Heart right ventricle (tissue), 16 donors: ENCODE data around the gene RBCK1. TPM values are rescaled to one million over a fixed set of nuclear protein-coding genes. Genes with fewer than 3 reads are reported as not detected.
A peak's percentile ranks its signal among the peaks of the same experiment; 100 is the strongest.

Experiments
- ATAC-seq, 8 donors: fragments of 200-7000 bp; cut with Tn5 transposase; one replicate each; pipeline ENCODE4 v1.9.1; 2020; ENCODE audit warnings: mild to moderate bottlenecking in 8 of 8, moderate library complexity in 8 of 8, moderate number of reproducible peaks in 1 of 8
- DNase-seq, 2 donors: peaks; one replicate each; pipeline ENCODE4 v3.0.0-alpha.2; 2020
- H3K27ac ChIP-seq, 10 donors: fragments of 200-600 bp; sonication (generic) in 2 of 10; one replicate each; pipeline versions ENCODE4 v1.5.0 to v1.8.0; 2020 to 2022; ENCODE audit warnings: mild to moderate bottlenecking in 3 of 10
- H3K27me3 ChIP-seq, 7 donors: fragments of 200-600 bp; one replicate each; pipeline ENCODE4 v1.8.0; 2021 to 2022; ENCODE audit warnings: mild to moderate bottlenecking in 2 of 7
- H3K36me3 ChIP-seq, 9 donors: fragments of 200-600 bp; sonication (generic) in 1 of 9; one replicate each; pipeline versions ENCODE4 v1.5.0 to v1.8.0; 2020 to 2022; ENCODE audit warnings: mild to moderate bottlenecking in 2 of 9
- H3K4me1 ChIP-seq, 9 donors: fragments of 200-600 bp; sonication (generic) in 1 of 9; one replicate each; pipeline versions ENCODE4 v1.5.0 to v1.8.0; 2020 to 2022; ENCODE audit warnings: mild to moderate bottlenecking in 4 of 9
- H3K4me3 ChIP-seq, 10 donors: fragments of 200-600 bp; sonication (generic) in 2 of 10; one replicate each; pipeline versions ENCODE4 v1.5.0 to v1.8.0; 2020 to 2022; ENCODE audit warnings: mild to moderate bottlenecking in 7 of 10, moderate library complexity in 2 of 10
- H3K9me3 ChIP-seq, 11 donors: fragments of 200-600 bp in 10 of 11; sonication (generic) in 2 of 11; one replicate each; pipeline versions ENCODE4 v1.5.0 to v1.8.0; 2013 to 2022; ENCODE audit warnings: mild to moderate bottlenecking in 2 of 11, control low read depth in 1 of 11, moderate library complexity in 1 of 11
- CTCF ChIP-seq, 9 donors: fragments of 200-600 bp; sonication (generic) in 2 of 9; IDR thresholded peaks; one replicate each; pipeline versions ENCODE4 v1.5.0 to v1.8.0; 2021 to 2022; ENCODE audit warnings: antibody characterized with exemption in 9 of 9, mild to moderate bottlenecking in 5 of 9, moderate library complexity in 1 of 9
- WGBS, 2 donors: extraction: QIAGEN DNeasy Blood & Tissue Kit; methylation state at CpG; one replicate each; pipeline ENCODE4 v1.1.7; 2013; ENCODE audit warnings: inconsistent platforms in 1 of 2; 5-methylcytosine and 5-hydroxymethylcytosine counted together
- intact Hi-C, 10 donors: fragments of 100-400 bp; cut with DNase I; formaldehyde crosslinking; loops; one replicate each; pipeline versions ENCODE4 v1.11.1 to v1.14.2; 2022
- polyA plus RNA-seq, 2 donors: library from polyadenylated mRNA; stranded (reverse); fragments of 200-250 nt; gene quantifications; one replicate each; pipeline ENCODE4 v1.2.3, GENCODE V29; 2013
- total RNA-seq, 10 donors: library from RNA; stranded (reverse); fragmentation: NEBNext Ultra II Directional in 3 of 10; extraction: Animal tissue kit (Norgen Biotek cat#: 25700) in 3 of 10; gene quantifications; one replicate each; pipeline versions ENCODE4 v1.2.1 to v1.2.4, GENCODE V29; 2021 to 2023
- donor health status: Arrhythmogenic right ventricular cardiomyopathy.
- donor health status: ischemic (EF 13 %, LVEDD 7.1; RV severe dilation, severe dysfunction).
- donor health status: healthy with polysubstance abuse.
- donor health status: DM: no; HTN: yes; CAD: no.
- donor health status: DM: no; HTN: no; CAD: no.
- donor health status: ischemic (EF 25% LVEDD 6.9; RV normal size, moderate dysfunction).
- donor health status: ischemic (EF 25% LVEDD 5.7; RV mildly dilated, moderate dysfunction).
- donor health status: healthy.
- donor health status: DM: yes; HTN: yes; CAD: no.
- donor health status: Ischemic cardiomyopathy.
- donor health status: ischemic (EF 35%, LVEDD 5.7; RV mildly dilated, moderate dysfunction).
- donor health status: nonischemic (EF 11% LVEDD 7.7; RV severe dilation, severe dysfunction).
- donor health status: DM: yes; HTN: yes; CAD: no.
- donor health status: PGD.
- donor health status: ischemic (EF 29% LVEDD 5.4; RV normal size, mild dysfunction).
- donor health status: nonischemic (EF 23%, LVEDD 6.1; RV moderate dilation, normal function).

Gene RBCK1
- total and polyA plus RNA-seq, 12 donors: 32.0 to 86.8 (median 44.0) TPM

GRCh38 chr20:396252-396618 is 11.9 kb upstream of the RBCK1 start:
- Histone ChIP-seq H3K27ac (no peak overlapping the region), H3K36me3 (peaks cover 0 to 66% (median 17%) of the 10 kb centered on the region in 9 donors), H3K27me3 (no peaks in the 10 kb centered on the region), H3K9me3 (no peaks in the 10 kb centered on the region), H3K4me1 (no peaks in the 10 kb centered on the region), H3K4me3 (no peak overlapping the region)
- ATAC-seq: peak in 1 of 8 donors; percentile 43
- WGBS, 2 donors: 95 to 96% methylated on average over 24 of the region's 24 CpGs
- intact Hi-C loops: no loop called here
- DNase-seq: no peak
- no peak for TF ChIP-seq CTCF (IDR thresholded peaks at IDR 0.05)

- no peak overlapping the region for H3K27ac ChIP-seq
- WGBS, 2 donors: 78 to 81% methylated on average over 4 of the region's 4 CpGs
These were observed 11.3 kb upstream of the RBCK1 start for GRCh38 chr20:396619-397431.

GRCh38 chr20:397432-398237 is 10.5 kb upstream of the RBCK1 start:
- Histone ChIP-seq H3K4me1 (no peaks in the 10 kb centered on the region), H3K9me3 (no peaks in the 10 kb centered on the region), H3K36me3 (peaks cover 0 to 53% (median 8%) of the 10 kb centered on the region in 9 donors), H3K27ac (no peak overlapping the region), H3K27me3 (no peaks in the 10 kb centered on the region), H3K4me3 (no peak overlapping the region)
- ATAC-seq (no peak), DNase-seq (no peak)
- intact Hi-C loops: no loop called here
- TF ChIP-seq CTCF (IDR thresholded peaks at IDR 0.05): no peak
- whole genome bisulfite sequencing, 2 donors: 81 to 88% methylated on average over 6 of the region's 6 CpGs

More at GRCh38 chr20:396619-397431, 11.3 kb upstream of the RBCK1 start:
- no peak overlapping the region for H3K4me3 ChIP-seq
- no peak for DNase-seq
- ATAC-seq: peak in 3 of 8 donors; percentile 10 to 74 (median 34)
- TF ChIP-seq CTCF (IDR thresholded peaks at IDR 0.05): no peak
- peaks cover 0 to 60% (median 12%) of the 10 kb centered on the region in 9 donors for H3K36me3 ChIP-seq
- no peaks in the 10 kb centered on the region for H3K9me3 ChIP-seq
- no peaks in the 10 kb centered on the region for H3K4me1 ChIP-seq
- intact Hi-C loops: no loop called here
- H3K27me3 ChIP-seq: no peaks in the 10 kb centered on the region

GRCh38 chr20:399182-399707 is 8.9 kb upstream of the RBCK1 start:
- H3K27ac ChIP-seq: no peak overlapping the region
- intact Hi-C loops: no loop called here
- H3K36me3 ChIP-seq: peaks cover 0 to 38% (median 0%) of the 10 kb centered on the region in 9 donors
- no peaks in the 10 kb centered on the region for H3K4me1 ChIP-seq
- WGBS, 2 donors: 86 to 94% methylated on average over 9 of the region's 9 CpGs
- no peaks in the 10 kb centered on the region for H3K27me3 ChIP-seq
- no peak for ATAC-seq
- no peaks in the 10 kb centered on the region for H3K9me3 ChIP-seq
- no peak for TF ChIP-seq CTCF (IDR thresholded peaks at IDR 0.05)
- DNase-seq: no peak
- no peak overlapping the region for H3K4me3 ChIP-seq
